NCI-H345 treated with DMSO at 0.1 percent for 48 hours (cell line): Measurements from ENCODE around the gene FAM53B.

Experiments used
- DNase-seq: peaks from one replicate; lab custom pipeline; 2025; ENCODE audit not compliant: unreplicated experiment; lab: John Stamatoyannopoulos, UW

Gene FAM53B

DNA sequence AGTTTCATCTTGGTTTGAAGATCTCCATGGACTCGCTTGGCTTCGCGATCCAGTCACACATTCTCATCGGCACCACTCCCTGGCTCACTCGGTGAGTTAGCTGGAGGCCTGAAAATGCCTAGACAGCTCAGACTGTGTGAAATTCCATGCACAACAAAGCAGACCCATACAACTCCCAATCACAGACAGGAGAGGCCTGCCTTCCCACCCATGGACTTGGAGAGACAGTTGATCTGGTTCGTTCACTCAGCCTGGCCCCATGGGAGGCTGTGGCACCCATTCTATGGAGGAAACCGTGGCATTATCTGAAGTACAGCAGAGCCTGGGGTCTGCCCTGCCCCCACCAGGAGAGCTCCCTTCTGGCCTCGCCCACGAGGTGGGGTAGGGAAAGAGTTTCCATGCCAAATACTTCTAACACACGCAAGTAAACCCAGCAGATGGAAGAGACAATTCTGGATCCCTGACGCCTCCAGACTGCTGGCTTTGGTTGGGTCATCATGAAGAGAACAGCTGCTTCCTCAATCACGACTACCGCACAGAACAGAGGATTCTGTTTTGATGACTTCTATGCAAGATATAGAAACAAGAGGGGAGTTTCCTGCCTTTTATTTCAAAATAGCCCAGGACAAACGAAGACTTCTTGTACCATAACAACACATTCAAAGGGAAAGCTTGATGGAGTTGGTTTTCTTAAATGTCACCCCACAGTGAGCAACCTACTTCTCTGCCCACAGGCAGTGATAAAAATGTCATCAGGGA is 15.9 kb downstream of the FAM53B start:
- no peak for DNase-seq

DNA sequence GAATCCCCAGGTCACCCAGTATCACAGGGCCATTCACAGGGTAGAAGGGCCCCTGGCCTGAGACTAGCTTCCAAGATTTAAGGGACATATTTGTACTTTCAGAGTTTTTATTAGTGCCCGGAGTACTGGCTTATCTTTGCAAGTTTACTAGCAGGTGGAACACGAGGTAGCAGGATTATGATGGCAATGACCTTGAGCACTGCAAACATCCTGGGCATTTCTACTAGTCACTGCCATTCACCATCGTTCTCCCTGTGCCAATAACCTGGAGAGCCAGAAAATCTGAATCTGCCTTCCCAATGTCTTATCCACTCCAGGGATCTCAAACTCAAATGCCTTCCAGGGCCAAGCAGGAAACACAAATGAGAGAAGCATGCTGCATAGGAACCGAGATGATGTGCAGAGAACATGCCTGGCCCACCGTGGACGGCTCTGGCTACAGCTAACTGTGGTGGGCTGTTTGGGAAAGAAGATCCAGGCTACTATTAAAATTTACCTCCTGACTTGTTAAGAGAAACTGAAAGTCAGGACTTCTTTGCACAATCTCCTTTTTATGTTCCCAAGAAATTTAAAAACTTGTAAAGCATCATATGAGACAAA is 16.7 kb downstream of the FAM53B start:
- DNase-seq = no peak

DNA sequence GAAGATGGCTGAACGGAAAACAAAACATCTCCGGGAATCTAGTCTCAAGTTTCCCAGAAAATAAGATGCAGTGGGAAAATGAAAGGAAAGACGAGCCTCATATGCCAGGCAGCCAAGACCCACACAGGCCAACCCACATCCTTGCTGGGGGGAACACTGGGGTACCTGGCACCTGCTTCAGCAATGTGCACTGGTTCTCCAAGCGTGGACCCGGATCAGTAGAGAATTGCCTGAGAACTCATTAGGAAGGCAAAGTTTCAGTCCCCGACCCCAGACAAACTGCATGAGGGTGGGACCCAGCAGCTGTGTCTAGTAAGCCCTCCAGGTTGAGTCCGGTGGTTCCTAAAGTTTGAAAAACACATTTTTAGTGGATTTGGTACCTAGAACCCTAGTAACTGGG is 18.4 kb downstream of the FAM53B start:
- no peak for DNase-seq

GRCh38 chr10:124725171-124725631 is 19.0 kb downstream of the FAM53B start:
- no peak for DNase-seq

DNA sequence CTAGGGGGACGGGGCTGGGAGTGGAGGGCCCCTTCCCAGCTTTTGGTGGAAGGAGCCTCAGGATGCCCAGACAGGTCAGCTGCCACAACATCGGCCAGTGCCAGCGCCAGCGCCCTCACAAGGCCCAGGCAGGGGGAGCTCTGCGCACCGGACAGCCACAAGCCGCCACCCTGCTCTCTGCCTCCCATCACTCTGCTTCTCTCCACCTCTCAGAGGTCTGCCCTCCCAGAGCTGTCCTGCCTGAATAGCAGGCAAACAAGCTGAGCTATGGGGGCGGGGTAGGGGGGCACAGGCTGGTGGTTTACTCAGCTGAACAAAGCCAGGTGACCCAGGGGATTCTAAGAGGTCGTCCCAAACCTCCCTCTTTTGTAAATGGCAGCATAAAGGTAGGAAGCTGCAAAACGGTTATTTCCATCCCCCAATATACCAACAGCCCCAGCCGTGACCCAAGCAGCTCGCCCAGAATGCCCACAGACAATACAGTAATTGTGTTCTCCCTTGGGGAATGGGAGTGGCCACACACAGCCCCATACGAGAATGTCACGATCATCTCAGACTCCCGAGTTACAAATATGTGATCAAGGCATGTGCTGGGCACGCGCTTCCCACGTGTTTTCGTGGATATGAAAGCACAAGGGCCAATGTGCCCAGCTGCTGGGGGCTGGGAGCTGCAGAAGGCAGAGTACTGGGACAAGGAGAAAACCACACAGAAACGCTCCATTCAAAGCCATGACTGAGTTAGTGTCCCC is 19.7 kb downstream of the FAM53B start:
- no peak for DNase-seq

DNA sequence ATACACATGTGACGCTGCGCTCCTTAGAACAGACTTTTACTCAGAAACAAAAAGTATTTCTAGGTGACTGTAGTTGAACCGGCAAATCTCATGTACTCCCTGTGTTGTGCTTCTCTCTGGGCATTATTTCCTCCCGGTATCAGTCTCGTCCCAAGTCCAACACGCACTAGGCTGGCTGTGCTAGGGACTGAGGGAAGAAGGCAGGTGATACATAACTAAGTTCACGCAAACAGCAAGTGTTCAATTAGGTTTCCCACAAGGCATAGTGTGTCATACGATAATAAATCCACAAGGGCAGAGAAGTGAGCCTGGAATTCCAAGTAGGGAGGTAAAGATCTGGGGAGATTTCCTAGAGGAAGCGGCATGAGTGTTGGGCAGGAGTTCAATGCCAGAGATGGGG is 20.4 kb downstream of the FAM53B start:
- no peak for DNase-seq

DNA sequence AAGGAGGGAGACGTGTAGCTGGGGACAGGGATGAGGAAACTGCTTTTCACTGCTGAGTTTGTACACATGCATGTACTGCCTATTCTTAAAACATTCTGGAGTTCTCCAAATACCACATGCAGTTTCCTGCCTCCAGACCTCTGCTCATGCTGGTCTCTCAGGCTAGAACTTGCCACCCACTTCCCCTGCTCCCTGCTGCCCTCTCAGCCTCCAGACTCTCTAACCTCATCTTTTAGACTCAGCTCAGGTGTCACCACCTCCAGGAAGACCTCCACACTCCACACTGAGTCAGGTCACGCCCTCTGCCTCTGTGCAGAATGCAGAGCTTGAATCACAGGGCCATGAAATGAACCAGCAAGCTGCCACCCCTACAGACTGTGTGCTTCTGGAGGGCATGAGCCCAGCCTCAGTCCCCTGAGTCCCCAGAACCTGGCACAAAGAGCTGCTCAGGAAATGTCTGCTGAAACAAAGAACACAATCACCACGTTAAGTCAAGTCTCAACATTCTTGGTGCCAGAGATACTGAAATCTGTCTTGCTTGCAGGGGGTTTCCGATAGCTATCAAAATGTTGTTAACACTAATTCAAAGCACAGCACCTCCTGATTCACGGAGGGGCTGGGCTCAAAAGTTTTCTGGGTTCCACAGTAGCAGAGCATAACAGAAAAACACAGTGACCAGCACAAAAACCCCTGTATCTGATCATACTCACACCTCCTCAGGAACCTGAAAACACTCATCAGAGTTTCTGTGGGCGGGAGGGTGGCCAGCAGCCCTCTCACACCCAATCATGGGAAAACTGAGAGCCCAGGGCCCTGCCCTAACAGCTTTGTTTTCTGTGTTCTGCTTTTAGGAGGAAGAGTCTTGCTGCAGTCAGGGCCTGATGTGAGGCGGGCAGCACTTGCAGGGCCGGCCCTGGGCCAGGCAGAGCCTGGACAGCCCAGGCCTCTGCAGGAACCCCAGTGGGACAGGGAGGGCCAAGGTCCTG is 21.1 kb downstream of the FAM53B start:
- no peak for DNase-seq

GRCh38 chr10:124721330-124722045 is 22.7 kb downstream of the FAM53B start:
- no peak for DNase-seq

DNA sequence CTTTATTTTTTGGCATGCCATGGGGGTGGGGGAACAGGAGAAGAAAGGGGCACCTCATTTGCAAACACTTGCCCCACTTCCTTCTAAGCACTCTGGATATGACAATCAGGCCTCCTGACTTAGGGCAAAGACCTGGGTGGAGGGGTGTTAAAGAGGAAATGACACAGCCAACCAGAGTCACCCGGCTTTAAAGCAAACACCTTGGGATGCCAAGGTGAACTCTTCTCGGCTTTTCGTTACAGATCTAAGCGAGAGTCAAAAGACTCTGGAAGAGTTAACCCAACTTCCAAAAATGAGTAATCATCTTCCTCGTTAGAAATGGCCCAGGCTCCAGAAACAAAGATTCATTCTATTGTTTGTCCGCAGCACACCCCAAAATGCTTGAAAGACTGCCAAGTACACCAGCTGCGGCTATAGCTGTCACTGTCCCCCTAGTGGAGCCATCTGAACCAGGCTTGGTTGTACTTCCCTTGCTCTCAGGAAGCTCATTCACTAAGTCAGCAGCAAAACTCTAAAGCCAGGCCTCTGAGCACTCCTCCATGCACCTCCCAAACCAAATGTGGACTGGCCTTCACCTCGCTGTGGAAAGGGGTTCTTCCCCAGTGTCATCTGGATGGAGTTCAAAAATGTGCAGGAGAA is 24.8 kb downstream of the FAM53B start:
- DNase-seq = no peak

DNA sequence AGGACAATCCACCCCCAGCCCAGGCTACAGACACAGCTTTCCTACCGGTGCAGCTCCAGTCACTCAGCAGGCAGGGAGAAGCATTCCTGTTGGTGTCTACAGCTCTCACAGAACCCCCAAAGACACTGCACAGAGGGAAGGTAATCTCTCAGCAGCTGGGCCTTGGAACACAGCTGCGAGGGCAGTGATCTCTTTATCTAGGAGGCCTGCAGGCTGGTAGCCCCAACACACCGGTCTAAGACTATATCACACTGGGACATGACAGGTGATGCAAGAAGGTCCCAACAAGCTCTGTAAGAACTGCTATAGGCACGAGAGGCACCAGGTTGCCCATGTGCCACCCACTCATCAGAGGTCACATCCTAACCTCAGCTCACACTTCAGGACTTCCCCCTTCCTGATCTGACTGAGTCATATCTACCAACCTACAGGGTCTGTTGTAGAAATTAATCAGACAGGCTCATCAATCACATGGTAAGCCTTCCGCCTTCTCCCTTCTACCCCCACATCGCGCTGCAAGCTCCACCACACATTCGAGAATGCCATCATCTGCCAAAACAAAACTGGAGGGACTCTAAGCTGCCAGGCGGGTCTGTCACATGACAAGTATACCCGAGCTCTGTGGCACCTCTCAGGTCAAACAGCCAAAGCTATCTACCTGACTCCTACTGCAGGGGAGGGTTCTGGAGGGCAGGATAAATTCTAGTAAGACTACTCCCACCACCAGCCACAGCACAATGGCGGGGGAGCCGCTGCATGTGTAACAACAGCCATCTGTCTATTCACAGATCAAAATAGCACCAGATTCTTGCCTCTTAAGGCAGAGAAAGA is 26.1 kb downstream of the FAM53B start:
- DNase-seq = no peak

DNA sequence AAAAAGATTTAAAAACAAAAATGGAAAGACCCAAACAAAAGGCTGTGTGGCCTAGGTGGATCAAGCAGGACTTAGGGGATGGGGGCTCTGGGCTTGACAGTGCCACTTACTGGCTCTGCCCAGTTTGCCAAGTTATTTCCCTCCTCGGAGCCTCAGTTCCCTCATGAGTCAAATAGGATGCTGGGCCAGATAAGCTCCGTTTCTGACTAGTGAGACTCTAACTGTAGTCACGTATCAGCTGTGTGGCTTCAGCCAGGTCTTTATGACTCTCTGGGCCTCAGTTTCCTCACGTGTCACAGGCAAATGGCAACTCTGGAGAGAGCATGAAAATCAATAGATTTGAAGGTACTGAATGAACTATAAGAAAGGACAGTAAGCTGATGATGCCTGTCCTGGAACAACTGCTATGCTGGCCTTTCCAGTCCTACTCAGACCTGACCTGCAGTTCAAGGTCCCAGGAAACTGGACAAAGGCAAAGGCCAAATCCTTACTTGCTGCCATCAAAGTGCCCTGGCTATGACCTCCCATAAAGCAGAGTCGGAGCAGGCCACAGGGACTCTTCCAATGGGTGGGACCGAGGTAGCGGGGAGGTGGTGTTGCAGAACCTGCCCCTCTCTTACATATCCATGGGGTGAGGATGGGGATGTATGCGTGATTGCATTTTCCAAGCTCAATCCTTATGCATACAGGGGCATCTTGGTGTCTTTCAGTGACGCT is 27.0 kb downstream of the FAM53B start:
- no peak for DNase-seq

DNA sequence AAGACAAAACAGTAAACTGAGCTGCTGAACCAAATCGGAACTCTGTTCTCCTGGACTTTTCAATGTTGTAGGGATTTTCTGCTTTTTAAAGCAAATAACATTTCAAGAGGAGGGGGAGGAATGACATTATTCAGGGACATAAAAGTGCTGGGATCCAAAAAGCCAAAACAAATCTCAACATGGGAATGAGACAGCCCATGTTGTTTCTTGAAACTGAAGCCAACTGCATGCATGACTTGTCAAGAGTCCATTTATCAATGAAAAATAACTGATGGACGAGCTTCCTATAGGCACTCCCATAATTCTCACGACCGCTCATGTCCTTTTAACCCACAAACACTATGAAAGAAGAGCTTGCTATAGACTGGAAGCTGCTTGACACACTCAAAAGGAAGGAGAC is 27.8 kb downstream of the FAM53B start:
- no peak for DNase-seq

GRCh38 chr10:124715439-124715838 is 28.7 kb downstream of the FAM53B start:
- DNase-seq = no peak

- DNase-seq = no peak
Observed at GRCh38 chr10:124713679-124714255, 30.4 kb downstream of the FAM53B start.

- no peak for DNase-seq
Observed at GRCh38 chr10:124712704-124713407, 31.3 kb downstream of the FAM53B start.

GRCh38 chr10:124711145-124711544 is 33.0 kb downstream of the FAM53B start:
- DNase-seq = no peak

DNA sequence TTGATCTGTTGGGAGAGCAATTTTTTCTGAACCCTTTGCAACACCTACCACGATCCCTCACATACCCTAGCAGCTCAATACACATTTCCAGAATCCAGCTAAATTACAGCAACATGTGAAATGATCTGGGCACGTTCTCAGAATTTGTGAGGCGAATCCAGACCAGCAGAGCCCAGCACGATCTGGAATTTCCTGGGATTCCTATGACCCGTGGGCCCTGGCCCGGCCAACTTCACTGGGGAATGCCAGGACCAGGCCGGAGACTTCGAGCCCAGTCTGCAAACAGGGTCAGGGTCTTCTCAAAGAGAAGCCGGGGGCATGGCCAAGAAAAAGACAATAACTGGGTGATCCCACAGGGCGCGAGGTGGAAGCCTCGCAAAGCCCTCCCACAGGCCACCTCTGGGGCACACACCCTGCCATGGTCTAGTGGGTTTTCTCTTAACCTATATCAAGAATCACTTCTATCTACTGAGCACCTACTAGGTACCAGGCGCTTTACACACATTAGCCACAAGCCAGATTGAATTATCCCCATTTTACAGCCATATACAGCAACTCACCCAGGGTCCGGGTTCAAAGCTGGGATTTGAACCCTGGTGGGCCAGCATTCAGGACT is 33.8 kb downstream of the FAM53B start:
- DNase-seq = no peak
